KBM-7 (cell line): ENCODE data around the gene OGFR.

Source experiments
- DNase-seq: peaks from one replicate; pipeline ENCODE4 v3.0.0-alpha.2; 2015
- in situ Hi-C: fragments of 300-500 bp; cut with MboI; formaldehyde crosslinking; loops from 2 replicates; pipeline ENCODE4 v1.14.3; 2020; ENCODE audit warnings: low sequenced_read_pairs, low pct_unique_long_range_greater_than_20kb, mixed read lengths

OGFR gene

GRCh38 chr20:62804627-62805154 is at the start of gene OGFR:
TSS of gene OGFR (plus strand) at chr20:62804835. CDS start at chr20:62804860, 25 bp downstream.
- no peak for DNase-seq
- in situ Hi-C loops, result no loop called here

GRCh38 chr20:62754991-62755356 is 49.7 kb upstream of the OGFR start:
- DNase-seq, result no peak
- in situ Hi-C loops, result no loop called here

- in situ Hi-C loops, result no loop called here
- no peak for DNase-seq
Measured at GRCh38 chr20:62755817-62756724, 48.6 kb upstream of the OGFR start.

GRCh38 chr20:62758226-62758912 is 46.3 kb upstream of the OGFR start:
- in situ Hi-C loops, result no loop called here
- DNase-seq, result no peak

GRCh38 chr20:62759981-62760431 is 44.6 kb upstream of the OGFR start:
- in situ Hi-C loops, result no loop called here
- no peak for DNase-seq

- in situ Hi-C loops, result no loop called here
- DNase-seq, result no peak
Measured at GRCh38 chr20:62760471-62760855, 44.2 kb upstream of the OGFR start.

GRCh38 chr20:62760856-62761758 is 43.5 kb upstream of the OGFR start:
- in situ Hi-C loops, result no loop called here
- no peak for DNase-seq

- no peak for DNase-seq
- in situ Hi-C loops, result no loop called here
Measured at GRCh38 chr20:62761759-62762131, 42.9 kb upstream of the OGFR start.

GRCh38 chr20:62762376-62762775 is 42.3 kb upstream of the OGFR start:
- in situ Hi-C loops, result no loop called here
- no peak for DNase-seq

GRCh38 chr20:62762801-62763368 is 41.8 kb upstream of the OGFR start:
- in situ Hi-C loops, result no loop called here

GRCh38 chr20:62763404-62763803 is 41.2 kb upstream of the OGFR start:
- in situ Hi-C loops, result no loop called here
- no peak for DNase-seq

More at GRCh38 chr20:62762801-62763368, 41.8 kb upstream of the OGFR start:
- no peak for DNase-seq

GRCh38 chr20:62764156-62764935 is 40.3 kb upstream of the OGFR start:
- no peak for DNase-seq
- in situ Hi-C loops, result no loop called here

GRCh38 chr20:62765021-62765420 is 39.6 kb upstream of the OGFR start:
- DNase-seq, result no peak
- in situ Hi-C loops, result no loop called here

- in situ Hi-C loops, result no loop called here
Measured at GRCh38 chr20:62765432-62766070, 39.1 kb upstream of the OGFR start.

GRCh38 chr20:62766071-62766450 is 38.6 kb upstream of the OGFR start:
- in situ Hi-C loops, result no loop called here
- DNase-seq, result no peak

More at GRCh38 chr20:62765432-62766070, 39.1 kb upstream of the OGFR start:
- no peak for DNase-seq

- no peak for DNase-seq
- in situ Hi-C loops, result no loop called here
Measured at GRCh38 chr20:62766716-62767115, 37.9 kb upstream of the OGFR start.

GRCh38 chr20:62768234-62768546 is 36.4 kb upstream of the OGFR start:
- in situ Hi-C loops, result no loop called here
- DNase-seq, result no peak
